ENCODE measurements around the gene STAT5B.

DNA sequence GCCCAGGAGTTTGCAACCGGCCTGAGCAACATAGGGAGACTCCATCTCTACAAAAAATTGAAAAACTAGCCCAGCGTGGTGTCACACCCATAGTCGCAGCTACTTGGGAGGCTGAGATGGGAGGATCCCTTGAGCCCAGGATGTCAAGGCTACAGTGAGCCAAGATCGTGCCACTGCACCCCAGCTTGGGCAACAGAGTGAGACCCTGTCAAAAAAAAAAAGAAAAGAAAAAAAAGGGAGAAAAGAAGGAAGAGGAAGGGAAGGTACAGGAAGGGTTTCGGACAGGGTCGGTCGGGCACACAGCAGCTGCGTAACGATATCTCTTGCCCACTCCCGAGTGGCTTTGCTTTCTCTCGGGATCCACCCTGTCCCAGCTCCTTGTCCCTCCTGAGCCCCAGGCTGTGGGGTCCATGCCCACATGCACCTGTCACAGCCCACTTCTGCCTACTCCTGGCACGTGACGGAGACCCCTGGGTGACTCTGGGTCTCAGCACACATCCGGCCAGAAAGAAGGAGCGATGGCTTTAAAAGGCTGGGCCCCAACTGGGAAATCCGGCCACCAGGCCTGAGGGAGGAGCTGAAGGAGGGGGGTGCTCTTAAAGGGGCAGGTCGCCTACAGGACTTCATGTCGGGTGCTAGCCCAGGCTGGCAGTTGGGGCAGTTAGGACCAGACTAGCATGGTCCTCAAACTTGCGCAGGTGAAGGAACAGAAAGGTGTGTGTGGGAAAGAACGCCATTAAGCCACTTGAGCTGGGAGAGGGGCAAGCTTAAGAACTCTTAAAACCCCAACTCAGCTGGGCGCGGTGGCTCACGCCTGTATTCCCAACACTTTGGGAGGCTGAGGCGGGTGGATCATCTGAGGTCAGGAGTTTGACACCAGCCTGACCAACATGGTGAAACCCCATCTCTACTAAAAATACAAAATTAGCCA lies 82.0 kb downstream of the STAT5B start, which contains the start of gene GHDC:
- TF ChIP-seq ZFP30 (CRISPR knock-in tag; IDR thresholded peaks at IDR 0.05), result no peak
- TF ChIP-seq ZC3H10 (CRISPR knock-in tag; IDR thresholded peaks at IDR 0.05), result no peak
- TF ChIP-seq ZNF8 (CRISPR knock-in tag; IDR thresholded peaks at IDR 0.05), result no peak
- TF ChIP-seq ARNTL (CRISPR knock-in tag; IDR thresholded peaks at IDR 0.05; ENCODE audit: borderline replicate concordance, low read depth), result no peak

Measured in SK-N-SH treated with all-trans-retinoic acid at 6 μM for 48 hours (cell line).